GM19468 (cell line): ENCODE results near the gene FNDC3A.

ENCODE experiments used
- ATAC-seq: cut with Tn5 transposase; IDR thresholded peaks from one replicate; pipeline ENCODE4 v1.9.1; 2021; ENCODE audit warnings: mild to moderate bottlenecking, moderate library complexity, moderate number of reproducible peaks; ENCODE audit not compliant: unreplicated experiment; ENCODE audit errors: extremely low read depth

The FNDC3A gene, protein sequence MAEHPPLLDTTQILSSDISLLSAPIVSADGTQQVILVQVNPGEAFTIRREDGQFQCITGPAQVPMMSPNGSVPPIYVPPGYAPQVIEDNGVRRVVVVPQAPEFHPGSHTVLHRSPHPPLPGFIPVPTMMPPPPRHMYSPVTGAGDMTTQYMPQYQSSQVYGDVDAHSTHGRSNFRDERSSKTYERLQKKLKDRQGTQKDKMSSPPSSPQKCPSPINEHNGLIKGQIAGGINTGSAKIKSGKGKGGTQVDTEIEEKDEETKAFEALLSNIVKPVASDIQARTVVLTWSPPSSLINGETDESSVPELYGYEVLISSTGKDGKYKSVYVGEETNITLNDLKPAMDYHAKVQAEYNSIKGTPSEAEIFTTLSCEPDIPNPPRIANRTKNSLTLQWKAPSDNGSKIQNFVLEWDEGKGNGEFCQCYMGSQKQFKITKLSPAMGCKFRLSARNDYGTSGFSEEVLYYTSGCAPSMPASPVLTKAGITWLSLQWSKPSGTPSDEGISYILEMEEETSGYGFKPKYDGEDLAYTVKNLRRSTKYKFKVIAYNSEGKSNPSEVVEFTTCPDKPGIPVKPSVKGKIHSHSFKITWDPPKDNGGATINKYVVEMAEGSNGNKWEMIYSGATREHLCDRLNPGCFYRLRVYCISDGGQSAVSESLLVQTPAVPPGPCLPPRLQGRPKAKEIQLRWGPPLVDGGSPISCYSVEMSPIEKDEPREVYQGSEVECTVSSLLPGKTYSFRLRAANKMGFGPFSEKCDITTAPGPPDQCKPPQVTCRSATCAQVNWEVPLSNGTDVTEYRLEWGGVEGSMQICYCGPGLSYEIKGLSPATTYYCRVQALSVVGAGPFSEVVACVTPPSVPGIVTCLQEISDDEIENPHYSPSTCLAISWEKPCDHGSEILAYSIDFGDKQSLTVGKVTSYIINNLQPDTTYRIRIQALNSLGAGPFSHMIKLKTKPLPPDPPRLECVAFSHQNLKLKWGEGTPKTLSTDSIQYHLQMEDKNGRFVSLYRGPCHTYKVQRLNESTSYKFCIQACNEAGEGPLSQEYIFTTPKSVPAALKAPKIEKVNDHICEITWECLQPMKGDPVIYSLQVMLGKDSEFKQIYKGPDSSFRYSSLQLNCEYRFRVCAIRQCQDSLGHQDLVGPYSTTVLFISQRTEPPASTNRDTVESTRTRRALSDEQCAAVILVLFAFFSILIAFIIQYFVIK

DNA sequence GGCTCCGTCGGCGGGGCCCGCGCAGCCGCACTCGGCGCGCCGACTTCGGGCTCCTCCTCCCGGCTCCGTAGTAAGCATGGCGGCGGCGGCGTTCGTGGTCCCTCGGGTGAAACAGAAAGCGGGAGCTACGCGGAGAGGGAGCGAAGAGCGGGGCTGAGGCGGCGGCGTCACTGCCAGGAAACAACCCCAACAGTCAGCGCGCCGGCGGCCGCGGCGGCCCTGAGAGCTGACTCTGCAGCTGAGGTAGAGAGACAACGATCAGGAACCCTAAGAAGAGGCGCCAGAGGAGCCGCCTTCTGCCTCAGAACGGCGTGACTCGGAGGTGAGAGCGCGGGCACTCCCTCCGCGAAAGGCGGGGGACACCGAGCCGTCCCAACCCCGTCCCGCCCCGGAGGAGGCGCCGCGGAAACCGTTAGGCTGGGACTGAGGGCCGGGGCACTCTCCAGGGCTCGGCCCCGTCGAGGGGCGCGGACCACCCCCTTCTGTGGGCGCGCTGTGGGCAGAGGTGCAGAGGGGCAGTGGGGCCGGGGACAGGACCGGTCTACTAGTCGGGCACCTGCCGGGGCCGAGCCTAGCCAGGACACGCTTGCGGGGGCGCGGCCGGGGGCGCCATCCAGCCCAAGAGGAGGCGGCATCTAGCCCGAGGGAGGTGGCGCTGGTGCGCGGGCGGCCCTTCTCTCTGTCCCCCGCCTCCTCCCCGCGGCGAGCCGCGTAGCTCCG is at the start of gene FNDC3A:
FNDC3A (plus strand) TSS at position 57 of the 720 bp plus-strand sequence. CDS start 30,279 bp downstream, outside the sequence.
- peak; percentile 42 for ATAC-seq

DNA sequence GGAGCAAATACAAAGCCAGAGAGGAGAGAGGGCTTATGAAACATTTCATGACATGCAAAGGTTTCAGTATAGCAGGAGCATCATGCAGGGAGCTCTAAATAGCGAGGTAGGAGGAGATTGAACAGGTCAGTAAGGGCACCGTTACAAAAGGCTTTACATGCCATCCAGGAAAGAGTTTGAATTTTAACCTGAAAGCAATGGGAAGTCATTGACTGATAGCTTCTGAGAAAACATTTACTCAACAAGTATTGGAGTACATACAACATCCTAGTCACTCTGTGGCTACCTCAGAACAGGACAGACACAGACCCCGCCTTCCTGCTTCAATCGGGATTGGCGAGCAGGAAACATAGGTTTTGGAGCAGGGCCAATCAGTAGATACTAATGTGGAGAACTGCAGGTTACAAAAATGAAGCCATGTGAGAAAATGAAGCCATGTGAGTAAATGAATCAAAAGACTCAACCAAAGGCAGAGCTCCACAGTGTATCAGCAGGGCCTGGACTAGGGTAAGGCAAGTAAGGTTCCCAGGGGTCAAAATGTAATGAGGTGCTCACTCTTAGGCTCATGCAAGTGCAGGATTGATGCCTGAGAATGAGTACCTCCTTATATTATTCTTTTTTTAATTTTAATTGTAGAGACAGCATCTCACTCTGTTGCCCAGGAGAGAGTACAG is 46.8 kb upstream of the FNDC3A start:
- no peak for ATAC-seq

DNA sequence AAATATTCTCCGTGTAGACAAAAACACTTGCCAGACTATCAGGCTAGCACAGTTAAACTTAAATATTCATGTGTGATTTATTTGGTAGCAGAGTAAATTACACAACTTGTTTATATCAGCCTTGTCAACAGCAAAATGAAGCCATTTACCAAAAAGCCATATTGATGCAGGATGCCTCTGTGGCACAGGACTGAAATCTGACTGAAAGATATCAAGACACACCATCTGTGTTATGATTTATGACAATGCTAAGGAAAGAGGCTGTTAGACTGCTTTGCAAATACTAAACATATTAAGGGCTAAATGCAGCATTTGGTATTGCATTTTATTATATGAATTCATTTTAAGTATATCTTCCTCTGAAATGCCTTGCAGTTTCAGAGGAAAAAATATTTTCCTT is 44.8 kb upstream of the FNDC3A start:
- ATAC-seq = no peak

DNA sequence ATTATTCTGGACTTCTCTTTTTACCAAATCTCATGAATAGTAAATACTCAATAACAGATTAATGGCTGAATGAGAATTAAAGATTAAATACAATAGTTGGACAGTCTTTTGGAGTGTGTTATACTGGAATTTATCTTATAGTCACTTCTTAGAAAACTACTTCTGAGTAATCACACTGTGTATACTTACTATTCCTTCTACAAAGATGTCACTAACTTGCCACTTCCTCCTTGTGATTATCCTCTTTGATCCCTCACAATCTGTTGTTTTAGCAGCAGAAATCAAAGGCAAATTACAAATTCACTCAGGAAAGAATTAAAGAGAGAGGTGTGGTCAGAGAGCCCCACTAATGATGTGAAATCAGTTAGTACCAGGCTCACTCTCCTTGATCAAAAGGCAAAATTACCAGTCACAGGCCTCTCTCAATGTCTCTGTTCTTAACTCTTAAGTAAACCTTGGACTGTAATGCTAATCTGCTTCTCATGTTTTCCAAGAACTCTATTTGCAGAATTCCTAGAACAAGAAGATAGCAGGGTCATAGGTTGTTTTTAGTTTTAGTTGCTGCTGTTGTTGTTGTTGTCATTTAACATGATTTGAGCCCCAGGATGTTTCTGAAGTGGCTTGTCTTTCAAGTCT is 37.3 kb upstream of the FNDC3A start:
- ATAC-seq = no peak

DNA sequence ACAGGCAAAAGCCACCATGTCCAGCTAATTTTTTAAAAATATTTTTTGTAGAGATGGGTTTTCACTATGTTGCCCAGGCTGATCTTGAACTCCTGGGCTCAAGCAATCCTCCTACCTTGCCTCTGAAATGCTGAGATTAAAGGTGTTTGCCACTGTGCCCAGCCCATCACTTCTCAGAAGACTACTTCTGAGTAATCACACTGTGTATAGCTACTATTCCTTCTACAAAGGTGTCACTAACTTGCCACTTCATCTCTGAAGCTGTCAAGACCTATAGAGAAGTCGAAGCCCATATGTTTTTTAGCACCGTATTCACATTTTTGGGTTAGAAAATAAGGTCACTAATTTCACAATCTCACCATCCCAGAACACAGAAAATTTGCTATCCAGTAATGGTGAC is 36.0 kb upstream of the FNDC3A start:
- no peak for ATAC-seq

DNA sequence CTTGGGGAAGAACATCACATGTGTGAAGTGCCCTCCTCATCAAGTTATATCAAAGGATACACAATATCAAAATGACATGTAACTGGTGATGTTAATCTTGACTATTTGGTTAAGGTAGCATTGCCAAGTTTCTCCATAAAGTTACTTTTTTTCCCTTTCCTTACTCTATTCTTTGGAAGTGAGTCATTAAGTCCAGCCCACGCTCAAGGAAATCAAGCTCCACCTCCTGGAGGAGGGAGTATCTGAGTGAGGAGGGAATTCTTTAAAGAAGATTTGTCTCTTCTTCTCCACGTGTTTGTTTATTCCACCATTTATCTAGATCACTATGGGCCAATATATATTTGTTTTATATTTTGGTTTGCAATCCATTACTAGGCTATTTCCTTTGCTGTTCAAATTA is 33.6 kb upstream of the FNDC3A start:
- ATAC-seq = no peak

DNA sequence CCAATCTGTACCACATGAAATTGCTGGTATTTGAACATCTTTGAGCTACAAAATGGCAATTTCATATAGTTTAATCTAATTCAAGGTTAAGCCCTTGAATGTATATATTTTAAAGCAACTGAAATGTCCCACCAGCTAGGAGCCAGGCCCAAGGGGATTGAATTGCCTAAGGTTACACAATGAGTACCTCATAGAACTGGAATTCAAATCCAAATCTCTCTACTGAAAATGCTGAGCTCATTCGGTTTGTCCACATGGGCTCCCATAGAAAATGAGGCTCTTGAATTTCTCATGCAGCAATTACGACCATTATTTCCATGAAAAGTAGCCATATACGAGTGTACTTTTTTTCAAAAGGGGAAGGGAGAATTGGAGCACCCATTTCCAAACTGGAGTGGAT is 31.5 kb upstream of the FNDC3A start:
- ATAC-seq = no peak

DNA sequence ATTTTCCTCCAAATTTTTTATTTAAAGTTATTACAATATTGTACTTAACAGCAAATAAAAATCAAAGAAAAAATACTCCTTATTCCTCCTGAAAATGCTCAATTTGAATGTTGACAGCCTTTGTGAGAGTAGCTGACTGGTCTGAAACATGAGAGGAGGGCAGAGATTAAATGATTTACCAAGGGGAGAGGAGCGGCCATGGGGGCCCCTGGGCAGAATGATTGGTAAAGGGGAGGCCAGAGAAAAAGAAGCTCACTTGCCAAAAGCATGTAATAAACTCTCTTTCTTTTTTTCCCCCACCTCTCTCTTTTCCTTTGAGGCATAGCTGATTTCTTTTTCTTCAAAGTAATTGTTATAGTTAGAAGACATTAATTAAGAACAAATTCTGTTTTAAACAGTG is 30.1 kb upstream of the FNDC3A start:
- ATAC-seq = no peak

DNA sequence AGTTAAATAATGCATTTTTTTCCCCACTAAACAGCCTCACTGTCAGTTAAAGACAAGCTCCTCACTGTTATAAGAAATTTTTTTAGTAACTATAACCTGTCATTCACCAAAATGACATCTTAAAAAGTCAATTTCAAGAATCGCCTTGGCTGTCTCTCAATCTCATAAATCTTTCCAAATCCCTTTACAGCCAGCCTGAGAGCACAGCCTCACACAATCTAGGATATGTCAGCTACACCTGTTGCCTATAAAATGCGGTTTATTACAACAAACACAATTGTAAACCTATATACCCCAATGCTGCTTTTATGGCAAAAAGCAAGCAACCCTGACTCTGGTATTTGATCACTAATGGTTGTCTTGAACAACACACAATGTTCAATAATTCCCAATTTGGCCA is 29.5 kb upstream of the FNDC3A start:
- ATAC-seq = no peak

DNA sequence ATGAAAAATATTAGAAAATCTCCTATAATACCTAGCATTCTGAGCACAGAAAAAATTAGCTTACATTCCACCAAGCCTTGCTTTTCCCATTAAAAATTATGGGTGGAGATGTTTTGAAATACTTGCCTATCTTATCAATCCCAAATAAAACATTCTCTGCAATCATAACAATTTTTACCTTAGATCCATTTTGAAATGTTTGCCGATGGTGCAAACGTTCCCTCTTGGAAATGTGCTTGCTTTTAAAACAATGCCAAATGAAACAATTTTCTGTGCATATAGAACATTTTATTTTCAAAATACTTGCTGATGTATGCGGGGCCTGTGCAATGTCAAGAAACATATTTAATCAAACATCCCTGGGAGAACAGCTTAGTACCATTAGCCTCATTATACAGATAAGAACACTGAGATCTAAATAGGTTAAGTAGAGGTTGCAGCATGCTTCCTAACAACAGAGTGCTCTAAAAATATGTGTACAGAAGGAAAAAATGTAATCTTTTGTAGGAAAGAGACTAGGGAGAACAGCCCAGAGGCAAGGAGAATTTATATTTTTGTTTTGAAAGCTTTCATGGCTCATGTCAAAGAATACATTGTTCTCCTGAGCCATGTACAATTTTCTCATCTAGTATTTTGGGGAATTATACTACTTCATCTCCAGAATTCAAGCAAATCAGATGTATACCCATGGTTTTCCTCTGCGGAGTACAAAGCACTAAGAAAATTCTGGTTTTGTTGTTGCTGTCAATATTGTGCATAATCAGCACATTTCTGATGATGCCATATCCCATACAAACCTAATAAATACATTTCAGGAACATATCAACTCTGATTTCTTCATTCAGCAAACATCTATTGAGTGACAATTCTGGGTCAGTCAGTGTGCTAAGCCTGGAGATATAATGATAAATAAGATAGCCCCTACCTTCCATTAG is 25.9 kb upstream of the FNDC3A start:
- ATAC-seq = no peak

DNA sequence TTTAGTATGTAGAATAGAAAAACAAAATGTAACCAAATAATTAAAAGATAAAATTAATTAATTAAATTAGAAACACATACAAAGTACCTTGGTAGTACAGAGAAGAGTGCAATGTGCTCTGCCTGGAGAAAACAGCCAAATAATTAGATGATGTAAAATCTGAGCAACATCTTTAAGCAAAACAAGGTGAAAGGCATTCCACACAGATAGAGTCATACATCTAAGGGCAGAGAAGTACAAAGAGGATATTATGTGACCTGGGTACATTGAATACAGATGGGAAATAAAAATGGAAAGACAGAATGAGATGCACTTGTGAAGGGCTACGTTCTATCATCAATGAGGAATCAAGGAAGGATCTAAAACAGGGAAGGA is 25.2 kb upstream of the FNDC3A start:
- ATAC-seq = no peak

DNA sequence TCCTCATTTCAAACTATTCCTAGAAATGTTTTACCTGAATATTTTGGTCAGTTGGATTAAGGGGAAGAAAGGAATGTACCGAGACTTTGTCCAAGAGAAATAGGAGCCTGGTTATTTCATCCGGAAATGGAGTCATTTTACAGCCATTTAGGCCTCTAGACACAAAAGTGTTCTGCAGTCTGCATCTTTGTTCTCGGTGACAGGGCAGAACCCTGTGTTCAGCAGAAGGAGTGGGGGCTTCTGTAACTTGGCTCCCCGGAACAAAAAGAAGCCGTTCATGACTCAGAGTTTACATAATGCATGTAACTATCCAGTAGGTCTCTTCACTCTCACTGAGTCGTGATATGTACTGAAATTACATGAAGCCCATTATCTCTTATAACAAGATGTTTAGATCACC is 21.6 kb upstream of the FNDC3A start:
- no peak for ATAC-seq

DNA sequence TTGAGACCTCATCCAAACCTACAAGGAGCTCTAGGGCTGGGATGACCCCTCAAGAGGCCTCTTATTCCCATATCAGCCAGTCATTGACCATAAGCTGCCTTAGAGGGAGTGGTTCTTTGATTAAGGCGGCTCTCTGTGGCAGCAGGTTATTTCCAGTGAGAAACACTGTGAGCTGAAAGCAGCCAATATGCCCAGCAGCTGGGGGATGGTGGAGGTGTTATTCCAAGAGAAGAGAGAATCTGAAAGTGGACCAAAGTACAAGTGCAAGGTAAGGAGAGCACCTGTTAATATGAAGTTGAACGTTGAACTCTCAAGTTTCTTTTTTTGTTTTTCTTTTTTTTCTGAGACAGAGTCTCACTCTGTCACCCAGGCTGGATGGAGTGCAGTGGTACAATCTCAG is 20.2 kb upstream of the FNDC3A start:
- ATAC-seq = no peak

DNA sequence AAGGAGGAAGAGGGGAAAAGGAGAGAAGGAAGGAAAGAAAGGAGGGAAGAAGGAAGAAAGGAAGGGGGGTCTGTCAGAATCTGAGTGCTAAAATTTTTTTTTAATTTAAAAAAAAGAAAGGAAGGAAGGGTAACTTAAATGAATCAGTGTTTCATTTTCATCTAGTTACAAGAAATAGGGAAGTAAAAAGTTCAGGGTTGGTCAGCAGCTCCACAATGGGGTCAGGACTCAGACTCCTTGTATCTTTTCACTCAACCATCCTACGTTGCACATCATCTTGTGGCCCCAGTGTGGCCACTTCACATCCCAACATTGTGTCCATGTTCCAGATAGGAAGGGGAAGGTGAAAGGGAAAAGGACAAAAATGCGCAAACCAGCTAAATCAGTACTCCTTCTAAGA is 14.3 kb upstream of the FNDC3A start:
- no peak for ATAC-seq

DNA sequence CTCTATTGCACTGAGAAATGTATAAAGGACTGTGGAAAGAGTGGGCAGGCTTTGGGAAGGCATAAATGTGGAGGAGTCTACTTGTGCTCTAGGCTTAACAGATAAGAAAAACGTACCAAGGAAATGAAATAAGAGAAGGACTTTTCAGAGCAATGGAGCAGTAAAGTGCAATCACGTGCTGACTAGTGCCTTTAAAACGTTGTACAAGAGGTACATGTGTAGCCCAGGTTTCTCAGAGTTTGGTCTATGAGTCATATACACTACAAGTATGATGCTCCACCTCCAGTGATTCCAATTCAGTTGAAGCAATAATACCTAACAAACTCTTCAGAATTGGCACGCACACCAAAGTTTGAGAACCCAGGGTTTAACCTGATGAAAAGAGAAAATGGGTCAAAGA is 13.4 kb upstream of the FNDC3A start:
- no peak for ATAC-seq

DNA sequence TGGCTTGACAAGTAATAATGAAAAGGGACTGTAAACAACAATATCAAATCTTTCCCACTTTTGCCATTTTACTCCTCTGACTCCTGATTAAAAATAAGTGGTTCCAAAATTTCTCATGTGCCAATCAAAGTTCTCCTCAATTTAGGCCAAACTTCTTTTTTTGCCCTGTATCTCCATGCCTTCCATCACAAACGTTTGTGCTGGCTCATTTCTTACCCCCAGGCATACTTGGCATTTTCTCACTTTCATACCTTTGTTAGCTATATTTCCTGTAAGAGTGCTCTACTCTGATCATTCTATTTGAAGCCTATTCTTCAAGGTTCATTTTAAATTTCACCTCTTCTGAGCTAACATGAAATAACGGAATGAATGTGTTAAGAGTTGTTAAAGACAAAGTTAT is 10.0 kb upstream of the FNDC3A start:
- no peak for ATAC-seq

DNA sequence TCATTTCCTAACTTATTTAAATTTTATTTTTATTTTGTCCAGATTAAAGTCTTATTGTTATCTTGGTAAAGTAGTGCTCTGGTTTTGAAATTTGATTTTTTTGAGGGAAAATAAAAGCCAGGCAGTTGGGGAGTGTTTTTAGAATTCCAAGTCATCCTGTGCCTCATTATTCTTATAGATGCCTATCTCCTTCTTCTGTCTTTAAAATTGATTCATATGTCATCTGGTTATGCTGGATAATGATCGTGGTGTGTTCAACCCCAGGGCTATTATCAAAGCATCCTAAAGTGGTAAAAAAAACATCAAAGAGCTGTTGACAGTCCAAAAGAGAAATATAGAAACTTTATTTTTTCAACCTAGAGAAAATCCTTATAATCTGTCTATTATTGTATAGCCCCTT is 6.0 kb upstream of the FNDC3A start:
- ATAC-seq = no peak

DNA sequence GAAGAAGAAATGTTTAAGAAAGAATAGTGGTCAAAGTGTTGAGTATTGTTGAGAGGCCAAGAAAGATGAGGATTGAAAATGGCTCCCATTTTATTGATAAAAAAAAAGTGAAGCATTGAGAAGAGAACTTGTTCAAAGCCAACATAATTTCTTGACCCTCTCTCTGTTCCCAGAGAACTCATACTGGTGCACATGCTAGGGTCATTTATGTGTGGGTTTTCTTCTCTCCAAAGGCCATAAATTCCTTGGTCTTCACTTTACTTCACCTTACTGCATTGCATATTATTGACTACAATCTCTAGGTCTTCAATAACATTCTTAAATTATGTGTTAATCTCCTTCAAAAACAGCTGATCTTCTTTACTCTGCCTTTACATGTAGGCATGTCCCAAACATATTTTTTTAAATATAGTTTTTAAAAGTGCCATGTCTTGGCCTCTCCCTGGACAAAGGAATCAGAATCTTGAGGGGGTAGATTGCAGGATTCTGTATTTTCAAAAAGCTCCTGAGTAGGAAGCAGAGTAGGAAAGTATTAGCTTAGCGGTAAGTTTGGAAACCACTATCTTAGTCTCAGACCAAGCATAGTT is 1.8 kb upstream of the FNDC3A start:
- ATAC-seq = no peak
